K562 (cell line): Measurements from ENCODE around the gene TECPR2. TPM values are rescaled to one million over a fixed set of nuclear protein-coding genes. Genes with fewer than 3 reads are reported as not detected.

ENCODE experiments used
- ATAC-seq: fragments of 200-7000 bp; cut with Tn5 transposase; 3 replicates; pipeline ENCODE4 v1.9.1; 2020; ENCODE audit warnings: moderate library complexity
- BruUV-seq: library from RNA; stranded (reverse); fragments of 400-500 nt; replicated peaks from 2 replicates; lab custom pipeline; 2021; lab: Mats Ljungman, UMichigan
- CTCF ChIA-PET: fragments of 300-600 bp; formaldehyde crosslinking; extraction: SDS; loops from one replicate; lab custom pipeline; 2021; ENCODE audit warnings: low intra/inter-chr PET ratio; lab: Yijun Ruan, JAX
- POLR2A ChIA-PET: fragments of 300-600, 350-650 bp; sonication (Branson Sonifier 250); formaldehyde crosslinking; extraction: SDS; loops from one replicate; lab custom pipeline; 2021; ENCODE audit warnings: antibody characterized with exemption, inconsistent platforms; lab: Yijun Ruan, JAX
- DNase-seq, 4 experiments: peaks; one replicate each; pipeline versions ENCODE4 v3.0.0 to v3.0.0-alpha.2; 2011 to 2018; ENCODE audit warnings: low spot score in 3 of 4, mixed read lengths in 3 of 4; ENCODE audit errors: extremely low read depth in 1 of 4
- FAIRE-seq: peaks from 2 replicates; lab custom pipeline; 2011; peaks lifted over from hg19 to GRCh38; lab: Jason Lieb, UNC
- H2AFZ ChIP-seq: 2 replicates; pipeline ENCODE4 v1.6.0; 2011; ENCODE audit warnings: low read depth, low read length, control low read depth, inconsistent platforms
- H3K27ac ChIP-seq: fragments of 200-600 bp; 3 replicates; pipeline ENCODE4 v1.8.0; 2011; ENCODE audit warnings: low read depth, mild to moderate bottlenecking, control low read depth, inconsistent platforms, low read length, moderate library complexity, mixed read lengths; ENCODE audit errors: extremely low read depth
- H3K27me3 ChIP-seq, 2 experiments: fragments of 300-600 bp in 1 of 2; 2 replicates in 1 of 2; 3 replicates in 1 of 2; pipeline versions ENCODE4 v1.6.0 to v1.8.0; 2011; ENCODE audit warnings: inconsistent platforms in 2 of 2, low read length in 2 of 2, mild to moderate bottlenecking in 1 of 2, mixed read lengths in 1 of 2, moderate library complexity in 1 of 2; ENCODE audit not compliant: control insufficient read depth in 2 of 2, insufficient read depth in 2 of 2
- H3K36me3 ChIP-seq: fragments of 300-600 bp; 3 replicates; pipeline ENCODE4 v1.8.0; 2011; ENCODE audit warnings: mild to moderate bottlenecking, low read length, inconsistent platforms; ENCODE audit not compliant: control insufficient read depth, insufficient read depth
- H3K4me1 ChIP-seq, 2 experiments: fragments of 200-600 bp in 1 of 2; replicated peaks in 1 of 2; 2 replicates in 1 of 2; 3 replicates in 1 of 2; pipeline versions ENCODE4 v1.5.1 to v1.8.0; 2011; ENCODE audit warnings: inconsistent platforms in 2 of 2, low read length in 2 of 2, mild to moderate bottlenecking in 1 of 2, mixed read lengths in 1 of 2, moderate library complexity in 1 of 2; ENCODE audit not compliant: control insufficient read depth in 2 of 2, insufficient read depth in 2 of 2
- H3K4me2 ChIP-seq: 2 replicates; pipeline ENCODE4 v1.6.1; 2011; ENCODE audit warnings: low read length, control low read depth, inconsistent platforms, mixed read lengths; ENCODE audit not compliant: insufficient read depth
- H3K4me3 ChIP-seq: fragments of 200-600 bp; sonication (generic), shearing (Covaris generic); 2 replicates; pipeline ENCODE4 v1.5.1; 2016; ENCODE audit warnings: control low read depth, inconsistent platforms
- H3K79me2 ChIP-seq: fragments of 200-600 bp; 3 replicates; pipeline ENCODE4 v1.8.0; 2011; ENCODE audit warnings: low read length, inconsistent platforms; ENCODE audit not compliant: control insufficient read depth, insufficient read depth
- H3K9ac ChIP-seq, 2 experiments: 2 replicates each; pipeline versions ENCODE4 v1.6.0 to v1.6.1; 2011; ENCODE audit warnings: low read depth in 2 of 2, low read length in 2 of 2, control low read depth in 1 of 2, inconsistent platforms in 1 of 2, mild to moderate bottlenecking in 1 of 2, mixed read lengths in 1 of 2; ENCODE audit not compliant: insufficient read depth in 1 of 2
- H3K9me1 ChIP-seq: one replicate; pipeline ENCODE4 v1.6.0; 2011; ENCODE audit warnings: inconsistent platforms, mild to moderate bottlenecking, low read length, moderate library complexity; ENCODE audit not compliant: control insufficient read depth, insufficient read depth
- H3K9me3 ChIP-seq: replicated peaks from 2 replicates; pipeline ENCODE4 v1.5.1; 2011; ENCODE audit warnings: low read depth, low read length, inconsistent platforms; ENCODE audit not compliant: control insufficient read depth, insufficient read depth
- H4K20me1 ChIP-seq: replicated peaks from 2 replicates; pipeline ENCODE4 v1.6.1; 2011; ENCODE audit warnings: low read length, inconsistent platforms, mixed read lengths; ENCODE audit not compliant: control insufficient read depth, insufficient read depth
- E2F3 ChIP-seq: fragments of 250-450 bp; sonication (Bioruptor Pico); IDR thresholded peaks from 2 replicates; pipeline ENCODE4 v1.4.0; 2020; ENCODE audit warnings: mild to moderate bottlenecking
- FOXK1 ChIP-seq: sonication (generic); formaldehyde crosslinking; IDR thresholded peaks from 2 replicates; pipeline ENCODE4 v1.8.0; 2022; ENCODE audit warnings: missing genetic modification reagents, mild to moderate bottlenecking, borderline replicate concordance
- NR2C2 ChIP-seq, 2 experiments: fragments of 200-800 bp in 1 of 2; sonication (Bioruptor generic) in 1 of 2; sonication (generic) in 1 of 2; formaldehyde crosslinking in 1 of 2; IDR thresholded peaks; 2 replicates each; pipeline versions ENCODE4 v1.6.1 to v1.8.0; 2016 to 2022; ENCODE audit warnings: mild to moderate bottlenecking in 1 of 2, missing compliant biosample characterization in 1 of 2, missing genetic modification characterization in 1 of 2, missing genetic modification reagents in 1 of 2
- SPI1 ChIP-seq: IDR thresholded peaks from 2 replicates; pipeline ENCODE4 v1.6.1; 2011; ENCODE audit warnings: low read depth, low read length, control low read depth, borderline replicate concordance
- XRCC4 ChIP-seq: IDR thresholded peaks from one replicate; pipeline ENCODE4 v1.6.1; 2011; ENCODE audit not compliant: insufficient read depth, insufficient read length; ENCODE audit errors: extremely low read depth
- ZKSCAN8 ChIP-seq: fragments of 200-800 bp; sonication (Bioruptor generic); IDR thresholded peaks from 2 replicates; pipeline ENCODE4 v1.6.1; 2016; ENCODE audit warnings: missing genetic modification characterization, missing compliant biosample characterization
- WGBS: fragments of 100-300 bp; shearing (Covaris generic); methylation state at CpG from one replicate; pipeline ENCODE4 v1.1.6; 2016; ENCODE audit warnings: low coverage, mixed read lengths; ENCODE audit not compliant: insufficient coverage; ENCODE audit errors: missing lambda C conversion rate; 5-methylcytosine and 5-hydroxymethylcytosine counted together
- in situ Hi-C: fragments of 300-500 bp; cut with MboI; formaldehyde crosslinking; loops from 4 replicates; pipeline ENCODE4 v1.15.0; 2018; ENCODE audit warnings: inconsistent platforms, mixed read lengths
- intact Hi-C: fragments of 100-400 bp; cut with micrococcal nuclease; formaldehyde crosslinking; loops from 2 replicates; pipeline ENCODE4 v1.14.2; 2022
- polyA plus RNA-seq, 8 experiments: library from polyadenylated mRNA; depleted of rRNA in 4 of 8; stranded (reverse) in 5 of 8; unstranded in 3 of 8; fragments of >200 nt; fragmentation: Nextera tagmentation in 2 of 8; fragmentation: Illumina TruSeq in 1 of 8; extraction: Ambion mirVana in 2 of 8; extraction: Trizol in 1 of 8; gene quantifications; 2 replicates each; pipeline versions ENCODE4 v1.2.1 to v1.2.3, GENCODE V29; 2011 to 2014; ENCODE audit warnings: inconsistent platforms in 1 of 8, missing spikeins in 1 of 8
- total RNA-seq, 7 experiments: library from RNA; depleted of rRNA in 6 of 7; stranded (reverse); fragments of >200 nt in 6 of 7; fragmentation: Illumina TruSeq in 2 of 7; extraction: Trizol in 2 of 7; gene quantifications; 2 replicates each; pipeline versions ENCODE4 v1.2.1 to v1.2.3, GENCODE V29; 2011 to 2021; ENCODE audit warnings: low replicate concordance in 1 of 7
- TF ChIP-seq, protein P1 (sequence below): sonication (generic); formaldehyde crosslinking; IDR thresholded peaks from 2 replicates; pipeline ENCODE4 v1.8.0; 2022; ENCODE audit warnings: mild to moderate bottlenecking, low read depth, missing genetic modification reagents
- TF ChIP-seq, protein P2 (sequence below): fragments of 450-650 bp; formaldehyde crosslinking; IDR thresholded peaks from 2 replicates; pipeline ENCODE4 v1.4.0; 2020; ENCODE audit warnings: mild to moderate bottlenecking, moderate library complexity
- TF ChIP-seq, protein P3 (sequence below): fragments of 450-650 bp; formaldehyde crosslinking; IDR thresholded peaks from 2 replicates; pipeline ENCODE4 v1.4.0; 2022; ENCODE audit warnings: missing genetic modification characterization

The TECPR2 gene
- total and polyA plus RNA-seq, 9 of the 15 experiments (the other 6 are each of a cell fraction or from before 2014, with no cell fraction given), result 0.04 to 3.0 (median 0.83) TPM

DNA sequence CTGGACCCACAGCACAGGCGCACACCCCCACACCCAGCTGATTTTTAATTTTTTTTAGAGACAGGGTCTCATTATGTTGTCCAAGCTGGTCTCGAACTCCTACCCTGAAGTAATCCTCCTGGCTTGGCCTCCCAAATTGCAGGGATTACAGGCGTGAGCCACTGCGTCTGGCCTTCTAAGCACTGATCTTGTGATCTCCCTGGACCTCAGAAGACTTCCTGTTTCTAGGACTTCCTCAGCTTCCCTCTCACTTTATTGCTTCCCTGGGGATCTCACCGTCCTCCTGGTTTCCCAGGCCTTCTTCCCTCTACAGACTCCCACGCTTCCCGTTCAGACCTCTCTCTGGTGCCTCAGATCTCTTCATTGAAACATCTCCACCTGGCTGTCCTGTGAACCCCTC lies 29.4 kb upstream of the TECPR2 start:
- no peak overlapping the region for H3K4me2 ChIP-seq

More for the DNA sequence above, 29.4 kb upstream of the TECPR2 start:
- Histone ChIP-seq H3K27me3 (no peaks in the 10 kb centered on the region), H3K27ac (no peak overlapping the region), H3K9ac (no peak overlapping the region), H3K4me1 (no peaks in the 10 kb centered on the region; a peak in 1 of 5 replicates), H4K20me1 (no peaks in the 10 kb centered on the region), H2AFZ (no peak overlapping the region), H3K9me1 (no peaks in the 10 kb centered on the region), H3K4me3 (no peak overlapping the region), H3K9me3 (no peaks in the 10 kb centered on the region), H3K79me2 (no peaks in the 10 kb centered on the region), H3K36me3 (peaks cover 9% of the 10 kb centered on the region; the same call in 1 of the 3 replicates)
- no TSS peak for BruUV-seq
- intact Hi-C loops (no loop called here), in situ Hi-C loops (no loop called here)
- FAIRE-seq (no peak), ATAC-seq (no peak), DNase-seq (no peak)
- POLR2A ChIA-PET, result interaction anchor here (0.7 kb wide), 1 partner anchor 433 kb away, joined by 5 read pairs; no protein-coding TSS in a partner anchor
- WGBS, result 80% methylated on average over 4 of the region's 7 CpGs
- CTCF ChIA-PET, result no interaction called here
- TF ChIP-seq, protein P1, sequence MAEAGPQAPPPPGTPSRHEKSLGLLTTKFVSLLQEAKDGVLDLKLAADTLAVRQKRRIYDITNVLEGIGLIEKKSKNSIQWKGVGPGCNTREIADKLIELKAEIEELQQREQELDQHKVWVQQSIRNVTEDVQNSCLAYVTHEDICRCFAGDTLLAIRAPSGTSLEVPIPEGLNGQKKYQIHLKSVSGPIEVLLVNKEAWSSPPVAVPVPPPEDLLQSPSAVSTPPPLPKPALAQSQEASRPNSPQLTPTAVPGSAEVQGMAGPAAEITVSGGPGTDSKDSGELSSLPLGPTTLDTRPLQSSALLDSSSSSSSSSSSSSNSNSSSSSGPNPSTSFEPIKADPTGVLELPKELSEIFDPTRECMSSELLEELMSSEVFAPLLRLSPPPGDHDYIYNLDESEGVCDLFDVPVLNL (CRISPR knock-in tag), result no peak
- TF ChIP-seq XRCC4, result no peak
- no peak for TF ChIP-seq FOXK1 (CRISPR knock-in tag)
- no peak for TF ChIP-seq NR2C2 (CRISPR knock-in tag; IDR thresholded peaks at IDR 0.05)
- no peak for TF ChIP-seq NR2C2 (tag; IDR thresholded peaks at IDR 0.05)
- no peak for TF ChIP-seq ZKSCAN8 (CRISPR knock-in tag)
- TF ChIP-seq, protein P2, sequence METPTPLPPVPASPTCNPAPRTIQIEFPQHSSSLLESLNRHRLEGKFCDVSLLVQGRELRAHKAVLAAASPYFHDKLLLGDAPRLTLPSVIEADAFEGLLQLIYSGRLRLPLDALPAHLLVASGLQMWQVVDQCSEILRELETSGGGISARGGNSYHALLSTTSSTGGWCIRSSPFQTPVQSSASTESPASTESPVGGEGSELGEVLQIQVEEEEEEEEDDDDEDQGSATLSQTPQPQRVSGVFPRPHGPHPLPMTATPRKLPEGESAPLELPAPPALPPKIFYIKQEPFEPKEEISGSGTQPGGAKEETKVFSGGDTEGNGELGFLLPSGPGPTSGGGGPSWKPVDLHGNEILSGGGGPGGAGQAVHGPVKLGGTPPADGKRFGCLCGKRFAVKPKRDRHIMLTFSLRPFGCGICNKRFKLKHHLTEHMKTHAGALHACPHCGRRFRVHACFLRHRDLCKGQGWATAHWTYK (CRISPR knock-in tag), result no peak
- TF ChIP-seq SPI1, result peak; percentile 31; the same call in 1 of the 2 replicates
- TF ChIP-seq, protein P3, sequence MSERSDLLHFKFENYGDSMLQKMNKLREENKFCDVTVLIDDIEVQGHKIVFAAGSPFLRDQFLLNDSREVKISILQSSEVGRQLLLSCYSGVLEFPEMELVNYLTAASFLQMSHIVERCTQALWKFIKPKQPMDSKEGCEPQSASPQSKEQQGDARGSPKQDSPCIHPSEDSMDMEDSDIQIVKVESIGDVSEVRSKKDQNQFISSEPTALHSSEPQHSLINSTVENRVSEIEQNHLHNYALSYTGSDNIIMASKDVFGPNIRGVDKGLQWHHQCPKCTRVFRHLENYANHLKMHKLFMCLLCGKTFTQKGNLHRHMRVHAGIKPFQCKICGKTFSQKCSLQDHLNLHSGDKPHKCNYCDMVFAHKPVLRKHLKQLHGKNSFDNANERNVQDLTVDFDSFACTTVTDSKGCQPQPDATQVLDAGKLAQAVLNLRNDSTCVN, result no peak
- no peak for TF ChIP-seq E2F3 (CRISPR knock-in tag)
